Measurements from ENCODE around the gene INF2. TPM values are rescaled to one million over a fixed set of nuclear protein-coding genes. Genes with fewer than 3 reads are reported as not detected.

The INF2 gene
- total and polyA plus RNA-seq, 2 experiments from 2014 or later = 36.7 to 75.5 TPM

- Histone ChIP-seq H3K4me3 (no peak overlapping the region), H3K4me2 (no peak overlapping the region), H3K4me1 (ENCODE audit: insufficient read depth) (no peaks in the 10 kb centered on the region; the same call in 1 of the 2 replicates), H2AFZ (no peak overlapping the region), H3K9me2 (ENCODE audit: insufficient read depth) (no peaks in the 10 kb centered on the region), H3K27ac (ENCODE audit: low read depth) (no peak overlapping the region), H4K20me1 (replicated peaks; ENCODE audit: insufficient read depth) (no peaks in the 10 kb centered on the region), H3K36me3 (ENCODE audit: insufficient read depth) (no peaks in the 10 kb centered on the region), H3K79me2 (replicated peaks; ENCODE audit: insufficient read depth) (no peaks in the 10 kb centered on the region), H3K27me3 (ENCODE audit: insufficient read depth) (no peaks in the 10 kb centered on the region), H3F3A (replicated peaks; ENCODE audit: low read depth) (no peaks in the 10 kb centered on the region)
- H3K4me3 Mint-ChIP-seq = no peak overlapping the region
- H3K4me1 Mint-ChIP-seq = peaks cover 2% of the 10 kb centered on the region; the same call in 2 of the 3 replicates
- DNase-seq (ENCODE audit: low spot score) (no peak), ATAC-seq (no peak)
- TF ChIP-seq ZNF331 (CRISPR knock-in tag; IDR thresholded peaks at IDR 0.05; ENCODE audit: low read depth) (no peak), ZNF462 (CRISPR knock-in tag; IDR thresholded peaks at IDR 0.05) (no peak), ZNF114 (CRISPR knock-in tag; IDR thresholded peaks at IDR 0.05) (no peak), POLR2AphosphoS5 (IDR thresholded peaks at IDR 0.05; ENCODE audit: low read depth) (no peak), ETS1 (IDR thresholded peaks at IDR 0.05) (no peak), REST (IDR thresholded peaks at IDR 0.05; ENCODE audit: unreplicated experiment) (no peak), CTCF (conservative IDR thresholded peaks at IDR 0.05; ENCODE audit: low read depth in 2 of 2) (no peak), EZH2phosphoT487 (IDR thresholded peaks at IDR 0.05; ENCODE audit: unreplicated experiment) (no peak), NANOG (IDR thresholded peaks at IDR 0.05; ENCODE audit: borderline replicate concordance) (no peak), STAT1 (IDR thresholded peaks at IDR 0.05; ENCODE audit: unreplicated experiment) (no peak), EZH2 (IDR thresholded peaks at IDR 0.05; ENCODE audit: low read depth, unreplicated experiment) (no peak)
- peaks cover 11% of the 10 kb centered on the region for H3K36me3 Mint-ChIP-seq (ENCODE audit: low read depth)
- H3K27me3 Mint-ChIP-seq (ENCODE audit: insufficient read depth, low read depth, poor library complexity) = peaks cover 18% of the 10 kb centered on the region
- no peak overlapping the region for H3K27ac Mint-ChIP-seq
- peaks cover 20% of the 10 kb centered on the region for H3K9me3 Mint-ChIP-seq
These were observed 31.1 kb upstream of the INF2 start for GRCh38 chr14:104658325-104658712.
